HG02884 (cell line): ENCODE results near the gene SLC13A2.
"Not testable (repeated sequence)": the region's sequence is repeated elsewhere in the genome, so short reads cannot be mapped to it uniquely, and the experiment has no call there.

Experiments
- ATAC-seq: cut with Tn5 transposase; IDR thresholded peaks from one replicate; pipeline ENCODE4 v1.9.1; 2021; ENCODE audit warnings: mild to moderate bottlenecking, moderate library complexity; ENCODE audit not compliant: unreplicated experiment

SLC13A2 gene, protein sequence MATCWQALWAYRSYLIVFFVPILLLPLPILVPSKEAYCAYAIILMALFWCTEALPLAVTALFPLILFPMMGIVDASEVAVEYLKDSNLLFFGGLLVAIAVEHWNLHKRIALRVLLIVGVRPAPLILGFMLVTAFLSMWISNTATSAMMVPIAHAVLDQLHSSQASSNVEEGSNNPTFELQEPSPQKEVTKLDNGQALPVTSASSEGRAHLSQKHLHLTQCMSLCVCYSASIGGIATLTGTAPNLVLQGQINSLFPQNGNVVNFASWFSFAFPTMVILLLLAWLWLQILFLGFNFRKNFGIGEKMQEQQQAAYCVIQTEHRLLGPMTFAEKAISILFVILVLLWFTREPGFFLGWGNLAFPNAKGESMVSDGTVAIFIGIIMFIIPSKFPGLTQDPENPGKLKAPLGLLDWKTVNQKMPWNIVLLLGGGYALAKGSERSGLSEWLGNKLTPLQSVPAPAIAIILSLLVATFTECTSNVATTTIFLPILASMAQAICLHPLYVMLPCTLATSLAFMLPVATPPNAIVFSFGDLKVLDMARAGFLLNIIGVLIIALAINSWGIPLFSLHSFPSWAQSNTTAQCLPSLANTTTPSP

DNA sequence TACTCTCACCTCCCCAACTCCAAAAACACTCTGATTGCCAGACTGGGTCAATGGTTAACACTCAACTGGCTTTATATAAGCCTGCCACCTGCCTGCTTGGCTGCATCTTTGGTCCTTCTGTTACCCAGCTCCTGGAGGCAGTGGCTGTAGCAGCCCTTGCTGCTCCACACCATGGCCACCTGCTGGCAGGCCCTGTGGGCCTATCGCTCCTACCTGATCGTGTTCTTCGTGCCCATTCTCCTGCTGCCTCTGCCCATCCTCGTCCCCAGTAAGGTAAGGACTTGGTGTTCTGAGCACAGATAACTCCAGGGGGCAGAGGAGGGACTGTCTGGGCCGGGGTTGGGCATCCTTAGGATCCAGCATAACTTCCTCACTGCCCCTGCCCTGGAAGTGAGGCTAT, at the start of gene SLC13A2:
TSS of gene SLC13A2 (plus strand) at position 103 of the 400 bp plus-strand sequence. CDS start at position 172, 69 bp downstream.
- no peak for ATAC-seq

DNA sequence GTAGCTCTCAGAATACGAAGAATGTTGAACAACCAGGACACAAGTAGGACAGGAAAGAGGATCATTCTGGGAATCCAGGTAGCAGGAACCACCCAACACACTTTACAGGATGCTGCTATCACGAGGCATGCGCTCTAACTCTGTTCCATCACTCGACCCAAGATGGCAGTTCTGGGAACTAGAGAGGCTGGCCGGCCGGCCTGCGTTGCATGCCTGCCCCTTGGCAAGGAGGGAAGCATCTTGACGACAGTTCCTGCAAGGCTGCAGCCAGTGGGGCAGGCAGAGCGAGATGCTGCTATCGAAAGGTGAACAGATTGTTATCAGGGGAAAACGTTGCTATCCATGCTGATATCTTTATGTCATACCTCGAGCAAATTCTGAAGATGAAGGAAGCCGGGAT, 48.2 kb upstream of the SLC13A2 start:
- no peak for ATAC-seq

DNA sequence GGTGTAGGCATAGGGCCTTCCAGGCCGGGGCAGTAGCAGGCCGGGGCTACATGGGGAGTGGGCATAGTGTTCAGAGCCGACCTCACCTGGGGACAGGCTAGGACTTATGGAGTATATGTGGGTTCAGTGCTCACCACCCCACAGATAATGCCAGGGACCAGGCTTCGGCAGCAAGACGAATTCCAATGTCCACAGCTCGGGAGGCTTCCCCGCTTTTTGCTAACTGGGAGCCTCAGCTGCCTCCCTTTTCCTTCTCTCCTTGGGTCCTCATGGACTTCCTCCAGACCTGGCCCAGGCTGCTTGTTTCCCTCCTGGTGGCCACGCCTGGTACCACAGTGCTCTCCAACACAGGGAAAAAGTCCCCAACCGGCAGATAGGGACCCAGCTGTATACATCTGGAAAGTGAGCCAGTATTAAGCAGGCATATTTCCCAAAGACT, 47.3 kb upstream of the SLC13A2 start:
- no peak for ATAC-seq

DNA sequence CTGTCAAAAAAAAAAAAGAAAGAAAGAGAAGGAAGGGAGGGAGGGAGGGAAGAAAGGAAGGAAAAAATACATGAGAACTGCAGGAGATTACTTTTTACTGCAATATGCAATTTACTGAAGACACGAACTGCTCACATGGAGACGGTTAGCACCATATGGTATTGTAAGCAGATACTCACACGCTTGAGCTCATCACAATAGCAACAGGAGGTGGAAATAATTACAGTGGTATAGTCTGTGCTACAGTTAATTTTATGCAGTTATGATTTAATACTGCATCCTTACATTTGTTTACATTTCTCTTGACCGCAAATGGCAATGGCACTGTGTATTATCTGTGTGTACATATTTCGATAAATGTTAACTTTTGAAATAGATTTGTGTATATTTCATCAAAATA, 46.1 kb upstream of the SLC13A2 start:
- ATAC-seq = no peak

DNA sequence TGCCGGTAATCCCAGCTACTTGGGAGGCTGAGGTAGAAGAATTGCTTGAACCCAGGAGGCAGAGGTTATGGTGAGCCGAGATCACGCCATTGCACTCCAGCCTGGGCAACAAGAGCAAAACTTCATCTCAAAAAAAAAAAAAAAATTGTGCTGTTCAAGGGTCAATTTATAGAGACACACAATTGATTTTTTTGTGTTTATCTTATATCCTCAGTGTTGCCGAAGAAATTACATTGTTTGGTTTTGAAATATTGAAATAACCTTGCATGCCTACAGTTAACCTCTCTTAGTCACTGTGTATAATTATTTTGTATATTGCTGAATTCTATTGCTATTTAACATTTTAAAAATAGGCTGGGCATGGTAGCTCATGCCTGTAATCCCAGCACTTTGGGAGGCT, 45.5 kb upstream of the SLC13A2 start:
- ATAC-seq = not testable (repeated sequence)

DNA sequence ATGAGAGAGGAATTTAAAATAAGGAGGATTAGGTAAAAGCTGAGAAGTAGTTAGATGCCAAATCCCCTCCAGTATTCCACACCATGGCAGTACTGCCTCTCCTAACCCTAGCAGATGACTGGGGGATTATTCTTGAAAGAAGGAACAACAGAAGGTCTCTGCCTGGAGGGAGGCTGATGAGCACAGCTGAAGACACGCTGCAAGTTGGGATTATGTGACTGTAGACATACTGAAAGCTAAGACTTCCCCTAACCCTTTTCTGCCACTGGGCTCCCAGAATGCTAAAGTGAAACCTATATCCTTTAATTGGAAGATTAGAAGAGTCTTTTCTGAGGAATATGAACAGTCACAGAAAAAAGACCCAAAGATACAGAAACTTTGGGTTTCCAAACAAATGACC, 39.7 kb upstream of the SLC13A2 start:
- no peak for ATAC-seq

DNA sequence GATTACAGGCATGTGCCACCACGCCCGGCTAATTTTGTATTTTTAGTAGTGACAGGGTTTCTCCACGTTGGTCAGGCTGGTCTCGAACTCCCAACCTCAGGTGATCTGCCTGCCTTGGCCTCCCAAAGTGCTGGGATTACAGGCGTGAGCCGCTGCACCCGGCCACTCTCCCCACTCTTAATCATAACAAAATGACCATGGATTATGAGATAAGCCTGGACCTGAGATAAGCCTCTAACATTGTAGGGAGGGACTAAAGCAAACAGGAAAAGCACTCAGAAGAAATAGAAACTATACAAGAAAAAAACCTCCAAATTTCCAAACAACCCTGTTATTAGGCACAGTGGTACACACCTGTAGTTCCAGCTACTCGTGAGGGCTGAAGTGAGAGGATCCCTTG, 39.1 kb upstream of the SLC13A2 start:
- not testable (repeated sequence) for ATAC-seq

DNA sequence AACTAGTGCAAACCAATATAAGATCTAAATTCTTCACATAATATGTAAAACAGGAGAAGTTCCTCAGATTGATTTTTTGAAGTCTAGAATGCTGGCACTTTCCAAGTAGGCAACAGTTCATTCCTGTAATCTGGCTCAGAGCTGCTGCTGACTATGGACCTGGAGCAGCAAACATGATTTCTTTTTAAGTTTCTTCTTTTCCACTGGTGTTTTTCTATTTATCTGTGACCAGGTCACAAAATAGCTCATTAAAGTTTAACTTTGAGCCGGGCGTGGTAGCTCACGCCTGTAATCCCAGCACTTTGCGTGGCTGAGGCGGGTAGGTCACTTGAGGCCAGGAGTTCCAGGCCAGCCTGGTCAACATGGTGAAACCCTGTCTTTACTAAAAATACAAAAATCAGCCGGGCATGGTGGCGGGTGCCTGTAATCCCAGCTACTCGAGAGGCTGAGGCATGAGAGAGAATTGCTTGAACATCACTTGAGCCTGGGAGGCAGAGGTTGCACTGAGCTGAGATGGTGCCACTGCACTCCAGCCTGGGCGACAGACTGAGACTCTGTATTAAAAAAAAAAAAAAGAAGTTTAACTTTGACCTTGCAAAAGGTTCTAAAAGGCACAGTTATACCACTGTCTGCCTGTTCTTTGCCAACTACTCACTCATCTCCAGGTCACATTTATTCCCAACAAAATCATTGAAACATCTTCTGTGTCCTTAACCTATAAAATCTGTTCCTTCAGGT, 29.4 kb upstream of the SLC13A2 start:
- ATAC-seq = no peak

DNA sequence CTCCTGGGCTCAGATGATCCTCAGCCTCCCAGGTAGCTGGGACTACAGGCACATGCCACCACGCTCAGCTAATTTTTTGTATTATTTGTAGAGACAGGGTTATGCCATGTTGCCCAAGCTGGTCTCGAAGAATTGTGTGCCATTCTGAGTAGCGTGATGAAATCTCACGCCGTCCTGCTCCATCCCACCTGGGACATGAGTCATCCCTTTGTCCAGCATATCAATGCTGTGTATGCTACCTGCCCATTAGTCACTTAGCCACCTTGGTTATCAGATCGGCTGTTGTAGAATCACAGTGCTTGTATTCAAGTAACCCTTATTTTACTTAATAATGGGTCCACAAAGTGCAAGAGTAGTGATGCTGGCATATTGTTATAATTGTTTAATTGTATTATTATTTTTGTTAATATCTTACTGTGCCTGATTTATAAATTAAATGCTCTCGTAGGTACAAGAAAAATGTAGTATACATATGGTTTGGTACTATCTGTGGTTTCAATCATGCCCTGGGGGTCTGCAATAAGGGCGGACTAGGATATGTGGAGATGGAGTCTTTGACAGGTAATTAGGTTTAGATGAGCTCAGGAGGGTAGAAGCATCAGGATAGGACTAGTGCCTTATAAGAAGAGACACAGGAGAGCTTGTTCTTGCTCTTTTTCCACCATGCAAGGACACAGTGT, 26.6 kb upstream of the SLC13A2 start:
- ATAC-seq = no peak

DNA sequence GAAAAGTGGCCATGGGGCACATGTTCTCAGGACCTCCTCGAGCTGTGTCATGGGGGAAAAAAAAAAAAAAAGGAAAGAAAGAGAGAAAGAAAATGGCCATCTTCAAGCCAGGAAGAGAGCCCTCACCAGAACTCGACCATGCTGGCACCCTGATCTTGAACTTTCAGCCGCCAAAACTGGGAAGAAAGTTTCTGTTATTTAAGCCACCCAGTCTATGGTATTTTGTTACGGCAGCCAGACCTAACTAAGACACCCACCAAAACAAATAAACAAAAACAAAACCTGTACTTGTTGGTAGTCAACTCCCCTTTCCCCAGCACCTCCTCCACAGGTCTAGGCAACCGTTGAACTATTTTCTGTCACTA, 26.1 kb upstream of the SLC13A2 start:
- no peak for ATAC-seq

DNA sequence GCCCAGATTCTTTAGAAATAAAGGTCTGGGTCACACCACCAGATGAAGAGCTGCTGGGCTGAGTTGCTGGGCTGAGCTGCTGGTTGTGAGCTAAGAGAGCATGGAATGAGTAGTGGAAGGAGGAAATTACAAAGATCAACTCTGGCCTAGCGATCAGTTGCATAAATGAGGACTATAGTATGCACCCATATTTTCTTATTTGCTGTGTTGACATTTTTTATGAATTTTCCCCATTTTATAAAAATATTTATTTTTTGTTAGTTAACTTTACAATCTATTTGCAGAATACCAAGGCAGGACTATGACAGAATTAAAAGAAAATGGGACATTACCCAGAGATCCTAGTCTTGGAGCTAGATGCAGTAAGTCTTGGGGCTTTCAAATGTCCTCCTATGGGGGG, 23.6 kb upstream of the SLC13A2 start:
- no peak for ATAC-seq

DNA sequence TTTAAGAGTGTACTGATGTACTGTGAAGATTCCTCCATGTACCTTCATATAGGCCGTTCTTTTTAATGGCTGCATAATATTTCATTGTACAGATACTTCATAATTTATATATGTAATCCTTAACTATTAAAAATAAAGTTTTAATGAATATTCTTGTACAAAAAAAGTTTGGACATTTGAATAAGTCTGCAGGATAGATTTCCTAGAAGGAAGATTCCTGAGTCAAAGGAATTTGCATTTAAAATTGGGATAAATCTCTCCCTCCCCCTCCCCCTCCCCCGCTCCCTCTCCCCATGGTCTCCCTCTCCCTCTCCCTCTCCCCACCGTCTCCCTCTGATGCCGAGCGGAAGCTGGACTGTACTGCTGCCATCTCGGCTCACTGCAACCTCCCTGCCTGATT, 15.6 kb upstream of the SLC13A2 start:
- no peak for ATAC-seq

DNA sequence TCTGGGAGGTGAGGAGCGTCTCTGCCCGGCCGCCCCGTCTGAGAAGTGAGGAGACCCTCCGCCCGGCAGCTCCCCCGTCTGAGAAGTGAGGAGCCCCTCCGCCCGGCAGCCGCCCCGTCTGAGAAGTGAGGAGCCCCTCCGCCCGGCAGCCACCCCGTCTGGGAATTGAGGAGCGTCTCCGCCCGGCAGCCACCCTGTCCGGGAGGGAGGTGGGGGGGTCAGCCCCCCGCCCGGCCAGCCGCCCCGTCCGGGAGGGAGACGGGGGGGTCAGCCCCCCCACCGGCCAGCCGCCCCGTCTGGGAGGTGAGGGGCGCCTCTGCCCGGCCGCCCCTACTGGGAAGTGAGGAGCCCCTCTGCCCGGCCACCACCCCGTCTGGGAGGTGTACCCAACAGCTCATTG, 14.6 kb upstream of the SLC13A2 start:
- ATAC-seq = not testable (repeated sequence)

DNA sequence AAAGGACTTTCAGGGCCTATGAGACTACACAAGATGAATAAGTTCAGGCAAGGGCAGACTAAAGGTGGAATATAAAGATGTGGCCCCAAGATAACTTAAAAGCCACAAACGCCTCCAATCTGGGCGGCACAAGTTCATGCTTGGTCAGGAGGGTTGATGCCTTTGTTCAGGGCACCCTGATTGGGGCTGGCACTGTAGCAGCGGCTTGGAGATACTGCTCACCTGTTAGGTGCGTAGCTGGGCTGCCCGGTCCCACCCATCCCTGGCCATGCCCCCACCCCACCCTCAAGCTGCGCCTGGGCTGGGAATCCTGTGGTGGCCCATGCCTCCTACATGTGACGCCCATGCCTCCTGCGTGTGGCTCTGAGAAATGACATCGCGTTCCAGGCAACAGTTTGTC, 12.5 kb upstream of the SLC13A2 start:
- no peak for ATAC-seq

DNA sequence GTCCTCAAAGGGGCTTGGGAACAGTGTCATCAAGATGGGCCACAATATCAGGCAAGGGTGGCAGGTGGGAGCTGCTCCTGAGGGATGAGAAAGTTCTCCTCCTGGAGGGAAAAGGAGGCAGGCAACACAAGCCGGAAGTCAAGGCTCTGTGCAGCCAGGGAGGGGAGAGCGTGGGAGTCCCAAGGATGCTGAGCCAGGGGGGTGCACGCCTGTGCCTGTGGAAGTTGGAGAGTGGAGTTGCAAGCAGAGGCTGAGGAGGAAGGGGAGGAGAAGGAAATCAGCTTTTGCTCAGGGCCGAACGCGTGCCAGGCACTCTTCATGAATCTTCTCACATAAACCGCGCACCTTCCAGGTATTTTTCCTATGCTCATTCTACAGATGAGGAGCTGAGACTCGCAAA, 7.4 kb upstream of the SLC13A2 start:
- ATAC-seq = no peak

DNA sequence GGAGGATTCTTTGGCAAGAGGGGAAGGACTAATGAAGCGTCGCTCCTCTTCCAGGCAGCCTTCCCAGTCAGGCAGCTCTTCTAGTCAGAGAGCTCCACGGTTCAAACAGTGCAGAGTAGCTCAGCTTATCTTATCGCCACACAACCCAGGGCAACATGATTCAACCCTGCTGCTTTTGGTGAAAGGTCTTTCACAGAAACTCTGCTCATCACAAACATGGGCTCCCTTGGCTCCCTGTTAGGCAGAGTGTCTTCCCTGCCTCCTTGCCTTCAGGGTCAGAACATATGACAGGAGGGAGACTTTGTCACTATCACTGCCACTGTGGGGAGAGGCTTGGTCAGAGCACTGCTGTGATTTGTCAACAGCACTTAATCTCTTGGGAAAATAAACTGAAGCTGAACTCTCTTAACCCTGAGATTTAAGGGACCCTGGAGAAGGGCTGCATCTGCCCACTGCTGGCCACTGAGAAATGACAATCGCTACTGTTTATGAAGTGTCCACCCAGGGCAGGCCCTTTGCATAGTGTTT, 6.9 kb upstream of the SLC13A2 start:
- ATAC-seq = no peak

DNA sequence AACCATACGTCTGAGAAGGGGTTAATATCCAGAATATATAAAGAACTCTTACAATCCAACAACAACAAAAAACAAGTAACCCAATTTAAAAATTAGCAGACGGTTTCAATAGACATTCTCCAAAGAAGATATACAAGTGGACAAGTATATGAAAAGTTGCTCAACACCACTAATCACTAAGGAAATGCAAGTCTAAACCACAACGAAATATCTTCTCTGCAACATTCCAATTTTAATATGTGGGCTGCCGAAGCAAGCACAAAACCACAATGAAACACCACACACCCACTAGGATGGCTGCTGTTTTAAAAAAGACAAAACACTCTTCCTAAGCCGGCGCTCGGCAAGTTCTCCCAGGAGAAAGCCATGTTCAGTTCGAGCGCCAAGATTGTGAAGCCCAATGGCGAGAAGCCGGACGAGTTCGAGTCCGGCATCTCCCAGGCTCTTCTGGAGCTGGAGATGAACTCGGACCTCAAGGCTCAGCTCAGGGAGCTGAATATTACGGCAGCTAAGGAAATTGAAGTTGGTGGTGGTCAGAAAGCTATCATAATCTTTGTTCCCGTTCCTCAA, 5.9 kb upstream of the SLC13A2 start:
- ATAC-seq = no peak

DNA sequence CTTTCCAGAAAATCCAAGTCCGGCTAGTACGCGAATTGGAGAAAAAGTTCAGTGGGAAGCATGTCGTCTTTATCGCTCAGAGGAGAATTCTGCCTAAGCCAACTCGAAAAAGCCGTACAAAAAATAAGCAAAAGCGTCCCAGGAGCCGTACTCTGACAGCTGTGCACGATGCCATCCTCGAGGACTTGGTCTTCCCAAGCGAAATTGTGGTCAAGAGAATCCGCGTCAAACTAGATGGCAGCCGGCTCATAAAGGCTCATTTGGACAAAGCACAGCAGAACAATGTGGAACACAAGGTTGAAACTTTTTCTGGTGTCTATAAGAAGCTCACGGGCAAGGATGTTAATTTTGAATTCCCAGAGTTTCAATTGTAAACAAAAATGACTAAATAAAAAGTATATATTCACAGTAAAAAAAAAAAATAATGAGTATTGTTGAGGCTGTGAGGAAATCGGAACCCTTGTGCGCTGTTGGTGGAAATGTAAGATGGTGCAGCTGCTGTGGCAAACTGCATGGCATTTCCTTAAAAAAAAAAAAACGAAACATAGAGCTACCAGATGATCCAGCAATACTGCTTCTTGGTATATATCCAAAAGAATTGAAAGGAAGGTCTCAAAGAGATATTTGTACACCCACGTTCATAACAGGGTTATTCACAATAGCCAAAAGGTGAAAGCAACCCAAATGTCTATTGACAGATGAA, 5.3 kb upstream of the SLC13A2 start:
- ATAC-seq = not testable (repeated sequence)

DNA sequence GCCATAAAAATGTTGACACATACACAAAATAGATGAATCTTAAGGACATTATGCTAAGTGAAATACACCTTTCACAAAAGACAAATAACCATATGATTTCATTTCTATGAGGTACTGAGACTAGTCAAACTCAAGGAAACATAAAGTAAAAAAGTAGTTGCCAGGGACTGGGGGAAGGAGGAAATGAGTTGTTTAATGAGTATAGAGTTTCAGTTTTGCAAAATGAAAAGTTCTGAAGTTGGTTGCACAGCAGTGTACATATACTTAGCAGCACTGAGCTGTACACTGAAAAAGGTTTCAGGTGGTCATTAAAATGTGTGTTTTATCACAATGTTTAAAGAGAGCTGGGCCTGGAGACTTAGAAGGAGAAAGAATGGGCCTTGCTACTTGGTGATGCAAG, 4.7 kb upstream of the SLC13A2 start:
- ATAC-seq = peak; percentile 57

DNA sequence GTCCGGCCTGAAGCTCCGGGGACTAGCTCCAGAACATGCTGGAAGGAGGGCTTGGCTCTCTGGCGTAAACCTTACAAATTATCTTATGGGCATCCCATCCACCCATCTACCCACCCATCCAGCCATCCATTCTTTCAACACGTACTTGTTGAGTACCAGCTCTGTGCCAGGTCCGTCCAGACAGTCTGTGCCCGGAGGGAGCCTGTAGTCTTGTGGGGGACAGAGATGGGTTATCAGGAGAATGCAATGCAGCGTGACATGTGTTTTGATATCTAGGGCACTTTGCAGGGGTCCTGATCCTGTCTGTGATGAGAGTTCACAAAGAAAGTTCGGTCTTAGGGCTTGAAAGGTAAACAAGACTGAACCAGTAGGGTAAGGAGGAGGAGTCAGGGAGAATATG, 4.1 kb upstream of the SLC13A2 start:
- no peak for ATAC-seq
